Stimulated activated CD4-positive, alpha-beta T cell treated with anti-CD3 and anti-CD28 coated beads, Interleukin-4, amount 100 ng/mL, for 48 hours (primary cell): ENCODE results near the gene ANGPTL1.
"Not testable (repeated sequence)": the region's sequence is repeated elsewhere in the genome, so short reads cannot be mapped to it uniquely, and the experiment has no call there.

Experiments used
- DNase-seq, 2 donors: peaks; one replicate each; pipeline ENCODE4 v3.0.0-alpha.2; 2020; ENCODE audit warnings: low read depth in 2 of 2

ANGPTL1 gene

GRCh38 chr1:178867670-178868069 is 3.2 kb downstream of the ANGPTL1 start:
- no peak for DNase-seq

DNA sequence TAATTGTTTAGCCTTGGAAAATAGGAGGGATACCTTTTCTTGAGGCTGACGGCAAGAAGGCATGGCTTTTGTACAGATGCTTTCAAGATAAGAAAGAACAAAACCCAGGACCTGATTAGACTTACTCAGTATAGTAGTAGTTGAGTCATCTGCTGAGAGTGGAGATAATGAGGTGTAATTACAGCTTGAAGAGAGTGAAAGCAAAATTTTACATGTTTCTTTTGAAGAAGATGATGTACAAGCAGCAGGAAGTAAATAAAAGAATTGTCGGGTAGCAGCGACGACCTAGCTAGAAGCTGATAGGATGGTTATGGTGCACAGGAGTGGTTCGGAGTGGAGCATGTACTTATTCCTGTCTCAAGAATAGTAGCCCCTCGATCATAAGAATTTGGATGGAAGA is 6.6 kb downstream of the ANGPTL1 start:
- DNase-seq = no peak

- DNase-seq = no peak
Measured at GRCh38 chr1:178862864-178863263, 8.0 kb downstream of the ANGPTL1 start.

DNA sequence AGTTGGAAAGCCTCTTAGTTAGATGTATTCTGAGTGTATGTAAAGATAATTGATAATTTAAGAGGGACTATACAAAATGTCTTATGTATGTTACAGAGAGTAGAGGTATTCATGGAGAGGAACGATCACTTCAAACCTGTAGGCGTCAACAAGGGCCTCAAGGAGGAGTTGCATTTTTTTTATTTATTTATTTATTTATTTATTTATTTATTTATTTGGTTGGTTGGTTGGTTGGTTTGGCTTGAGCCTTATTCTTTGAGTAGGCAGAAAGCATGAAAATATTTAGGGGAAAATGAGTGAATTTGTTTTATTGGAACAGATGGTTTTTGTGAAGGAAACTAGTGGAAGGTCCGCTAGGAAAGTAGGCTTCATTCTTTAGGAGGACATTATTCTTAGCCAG is 8.5 kb downstream of the ANGPTL1 start:
- DNase-seq = no peak

- DNase-seq = no peak
Measured at GRCh38 chr1:178857126-178857525, 13.8 kb downstream of the ANGPTL1 start.

GRCh38 chr1:178849918-178850317 is 21.0 kb downstream of the ANGPTL1 start:
- DNase-seq = no peak

DNA sequence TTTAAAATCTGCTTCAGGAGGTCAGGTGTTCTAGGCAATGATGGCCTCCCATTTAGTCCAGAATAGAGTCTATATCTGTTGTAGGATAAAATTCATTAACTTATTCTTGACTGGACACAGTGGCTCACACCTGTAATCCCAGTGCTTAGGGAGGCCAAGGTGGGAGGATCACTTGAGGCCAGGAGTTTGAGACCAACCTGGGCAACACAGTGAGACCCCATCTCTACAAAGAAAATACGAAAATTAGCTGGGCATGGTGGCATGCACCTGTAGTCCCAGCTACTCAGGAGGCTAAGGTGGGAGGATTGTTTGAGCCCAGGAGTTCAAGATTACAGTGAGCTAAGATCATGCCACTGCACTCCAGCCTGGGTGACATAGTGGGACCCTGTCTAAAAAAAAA is 23.0 kb downstream of the ANGPTL1 start:
- not testable (repeated sequence) for DNase-seq

GRCh38 chr1:178847396-178847849 is 23.5 kb downstream of the ANGPTL1 start:
- DNase-seq = no peak

- no peak for DNase-seq
Measured at GRCh38 chr1:178846306-178846705, 24.6 kb downstream of the ANGPTL1 start.

- no peak for DNase-seq
Measured at GRCh38 chr1:178844436-178844835, 26.4 kb downstream of the ANGPTL1 start.

- DNase-seq = no peak
Measured at GRCh38 chr1:178825167-178825566, 45.7 kb downstream of the ANGPTL1 start.

DNA sequence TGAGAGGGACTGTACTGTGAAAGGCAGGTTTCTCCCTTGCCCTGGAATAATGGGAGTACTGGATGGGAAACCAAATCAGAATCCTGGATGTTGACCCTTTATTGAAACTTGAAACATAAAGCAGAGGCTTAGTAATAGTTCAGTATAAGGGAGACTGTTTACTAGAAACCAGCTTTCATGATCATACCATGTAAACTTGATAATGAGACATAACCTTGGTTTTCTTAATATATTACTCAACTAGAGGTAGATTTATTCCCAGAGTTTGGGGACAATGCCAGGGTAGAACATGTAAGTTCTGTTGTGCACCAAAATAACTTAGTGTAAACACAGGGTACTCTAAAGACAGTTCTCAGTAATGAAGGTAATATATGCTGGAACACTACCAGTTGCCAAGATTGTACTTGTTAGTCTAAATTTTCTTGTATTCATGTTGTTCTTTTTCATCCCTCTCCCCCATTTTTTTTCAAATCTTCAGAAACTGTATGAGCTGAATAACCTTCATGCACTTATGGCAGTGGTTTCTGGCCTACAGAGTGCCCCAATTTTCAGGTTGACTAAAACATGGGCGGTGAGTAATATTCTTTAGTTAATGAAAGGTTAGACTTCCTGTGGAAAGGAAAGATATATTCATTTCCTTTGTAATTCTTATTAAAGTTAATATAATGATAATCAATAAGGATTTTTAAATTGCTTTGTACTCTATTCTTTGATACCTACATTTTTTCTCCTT is 49.6 kb downstream of the ANGPTL1 start:
- DNase-seq = no peak

DNA sequence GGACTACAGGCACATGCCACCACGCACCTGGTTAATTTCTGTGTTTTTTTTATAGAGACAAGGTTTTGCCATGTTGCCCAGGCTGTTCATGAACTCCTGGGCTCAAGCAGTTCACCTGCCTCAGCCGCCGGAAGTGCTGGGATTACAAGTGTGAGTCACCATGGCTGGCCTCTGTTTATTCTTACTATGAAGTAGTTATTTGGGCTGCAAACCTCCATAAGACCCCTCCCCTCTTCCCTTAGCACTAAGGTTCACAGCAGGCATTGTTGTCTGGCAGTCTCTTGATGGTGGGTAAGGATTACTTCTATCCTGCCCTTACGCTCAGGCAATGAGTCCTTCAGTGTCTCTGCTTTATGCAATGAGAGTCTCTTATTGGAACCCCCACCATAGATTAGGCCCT is 51.8 kb downstream of the ANGPTL1 start:
- no peak for DNase-seq

GRCh38 chr1:178818416-178818815 is 52.5 kb downstream of the ANGPTL1 start:
- no peak for DNase-seq

GRCh38 chr1:178810585-178810984 is 60.3 kb downstream of the ANGPTL1 start:
- no peak for DNase-seq

- DNase-seq = no peak
Measured at GRCh38 chr1:178808529-178808928, 62.3 kb downstream of the ANGPTL1 start.

- DNase-seq = no peak
Measured at GRCh38 chr1:178806665-178807300, 64.1 kb downstream of the ANGPTL1 start.

- no peak for DNase-seq
Measured at GRCh38 chr1:178802873-178803272, 68.0 kb downstream of the ANGPTL1 start.
